Measurements from ENCODE around the gene CDCA7. TPM values are rescaled to one million over a fixed set of nuclear protein-coding genes. Genes with fewer than 3 reads are reported as not detected.
"Not testable (repeated sequence)": the region's sequence is repeated elsewhere in the genome, so short reads cannot be mapped to it uniquely, and the experiment has no call there.

Gene CDCA7
- polyA plus RNA-seq, 1 donor from 2014 or later, result 4.3 TPM

DNA sequence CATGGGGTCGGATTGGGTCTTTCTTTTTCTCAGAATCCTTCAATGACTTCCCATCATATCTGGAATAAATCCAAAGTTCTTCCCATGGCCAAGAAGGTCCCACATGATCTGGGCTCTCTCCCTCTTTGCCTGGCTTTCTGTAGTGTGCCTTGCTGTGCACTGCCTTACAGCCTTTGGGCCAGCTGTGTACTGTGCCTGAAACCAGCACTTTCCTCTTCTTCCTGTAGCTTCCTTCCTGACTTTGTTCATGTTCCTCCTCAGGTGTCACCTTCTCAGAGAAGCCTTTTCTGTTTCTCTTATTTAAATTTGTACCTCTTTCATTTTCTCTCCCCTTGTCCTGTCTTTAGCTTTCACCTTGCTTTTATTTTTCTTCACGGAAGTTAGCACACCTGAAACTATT is 4.3 kb upstream of the CDCA7 start:
- H3K27ac Mint-ChIP-seq, result no peak overlapping the region
- peaks cover 3 to 7% (median 5%) of the 10 kb centered on the region in 3 donors for H3K9me3 Mint-ChIP-seq
- H3K4me3 Mint-ChIP-seq, result no peak overlapping the region
- peaks cover 7 to 8% (median 7%) of the 10 kb centered on the region in 3 donors for H3K4me1 Mint-ChIP-seq
- peaks cover 21% of the 10 kb centered on the region for H3K27me3 Mint-ChIP-seq
- peaks cover 4% of the 10 kb centered on the region for H3K36me3 Mint-ChIP-seq

DNA sequence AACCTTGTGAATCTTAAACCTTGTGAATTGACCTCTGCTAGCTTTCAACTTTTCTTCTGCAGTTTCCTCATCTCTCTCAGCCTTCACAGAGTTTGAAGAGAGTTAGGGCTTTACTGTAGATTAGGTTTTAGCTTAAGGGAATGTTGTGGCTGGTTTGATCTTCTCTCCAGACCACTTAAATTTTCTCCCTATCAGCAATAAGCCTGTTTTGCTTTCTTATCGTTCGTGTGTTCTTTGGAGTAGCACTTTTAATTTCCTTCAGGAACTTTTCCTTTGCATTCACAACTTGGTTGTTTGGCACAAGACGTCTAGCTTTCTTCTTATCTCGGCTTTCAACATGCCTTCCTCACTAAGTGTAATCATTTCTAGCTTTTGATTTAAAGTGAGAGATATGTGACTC is 2.8 kb upstream of the CDCA7 start:
- Mint-ChIP-seq H3K4me3 (peak overlapping the region in 1 of 4 donors; percentile 0), H3K9me3 (peaks cover 2 to 3% (median 3%) of the 10 kb centered on the region in 3 donors), H3K27ac (no peak overlapping the region), H3K4me1 (peaks cover 7 to 21% (median 11%) of the 10 kb centered on the region in 3 donors), H3K27me3 (peaks cover 30% of the 10 kb centered on the region), H3K36me3 (peaks cover 4% of the 10 kb centered on the region)

DNA sequence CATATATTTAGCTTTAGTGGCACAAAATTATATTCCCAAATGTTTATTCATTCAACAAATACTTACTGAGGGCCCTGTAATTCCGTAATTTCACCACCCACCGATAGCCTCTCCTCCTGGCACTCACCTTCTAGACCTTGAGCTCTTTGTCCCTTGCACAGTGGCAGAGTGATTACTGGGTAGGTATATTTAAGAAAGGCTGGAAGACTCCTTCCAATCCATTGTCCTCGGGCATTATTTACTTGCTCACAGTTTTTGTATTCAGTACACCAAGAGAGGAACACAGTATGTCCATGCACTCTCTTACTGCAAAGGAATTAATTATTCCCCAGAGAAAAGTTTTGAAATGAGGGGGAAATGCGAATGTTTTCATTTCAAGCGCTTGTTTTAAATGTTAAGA is 1.1 kb upstream of the CDCA7 start:
- Mint-ChIP-seq H3K4me3 (peak overlapping the region in 3 of 4 donors; percentile 65 to 96 (median 81)), H3K27me3 (peaks cover 30% of the 10 kb centered on the region)

DNA sequence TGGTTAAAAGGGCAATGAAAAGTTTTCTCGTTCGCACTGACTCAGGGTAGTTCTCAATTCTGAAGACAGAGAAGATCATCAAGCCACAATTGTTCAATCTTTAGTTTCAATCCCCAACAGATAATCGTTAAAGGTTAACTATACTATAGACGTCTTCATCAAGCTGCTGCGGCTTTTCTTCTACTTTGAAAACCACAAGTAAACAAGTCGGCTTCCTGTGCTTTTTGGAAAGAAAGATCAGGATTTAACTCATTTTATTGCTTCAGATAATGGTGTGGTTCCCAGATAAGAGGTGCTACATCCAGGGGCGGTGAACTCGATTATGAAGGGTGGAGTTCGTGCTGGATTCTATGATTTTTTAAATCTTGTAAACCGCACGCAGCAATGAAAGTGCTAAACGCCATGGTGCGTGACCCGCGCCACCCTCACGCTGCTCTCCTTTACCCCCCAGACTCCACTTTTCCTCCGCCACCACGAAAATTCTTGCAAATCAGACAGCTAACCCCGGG is 545 bp upstream of the CDCA7 start:
- Mint-ChIP-seq H3K4me3 (peak overlapping the region; percentile 81 to 96 (median 87)), H3K4me1 (peaks cover 6 to 27% (median 15%) of the 10 kb centered on the region in 3 donors), H3K27ac (peak overlapping the region; percentile 36 to 69 (median 38)), H3K36me3 (peaks cover 2% of the 10 kb centered on the region), H3K27me3 (peaks cover 31% of the 10 kb centered on the region), H3K9me3 (peaks cover 0 to 3% (median 0%) of the 10 kb centered on the region in 3 donors)

More for the DNA sequence above, 1.1 kb upstream of the CDCA7 start:
- peaks cover 7 to 23% (median 11%) of the 10 kb centered on the region in 3 donors for H3K4me1 Mint-ChIP-seq
- peak overlapping the region in 1 of 3 donors; percentile 36 for H3K27ac Mint-ChIP-seq
- peaks cover 2% of the 10 kb centered on the region for H3K36me3 Mint-ChIP-seq
- H3K9me3 Mint-ChIP-seq, result peaks cover 0 to 3% (median 0%) of the 10 kb centered on the region in 3 donors

DNA sequence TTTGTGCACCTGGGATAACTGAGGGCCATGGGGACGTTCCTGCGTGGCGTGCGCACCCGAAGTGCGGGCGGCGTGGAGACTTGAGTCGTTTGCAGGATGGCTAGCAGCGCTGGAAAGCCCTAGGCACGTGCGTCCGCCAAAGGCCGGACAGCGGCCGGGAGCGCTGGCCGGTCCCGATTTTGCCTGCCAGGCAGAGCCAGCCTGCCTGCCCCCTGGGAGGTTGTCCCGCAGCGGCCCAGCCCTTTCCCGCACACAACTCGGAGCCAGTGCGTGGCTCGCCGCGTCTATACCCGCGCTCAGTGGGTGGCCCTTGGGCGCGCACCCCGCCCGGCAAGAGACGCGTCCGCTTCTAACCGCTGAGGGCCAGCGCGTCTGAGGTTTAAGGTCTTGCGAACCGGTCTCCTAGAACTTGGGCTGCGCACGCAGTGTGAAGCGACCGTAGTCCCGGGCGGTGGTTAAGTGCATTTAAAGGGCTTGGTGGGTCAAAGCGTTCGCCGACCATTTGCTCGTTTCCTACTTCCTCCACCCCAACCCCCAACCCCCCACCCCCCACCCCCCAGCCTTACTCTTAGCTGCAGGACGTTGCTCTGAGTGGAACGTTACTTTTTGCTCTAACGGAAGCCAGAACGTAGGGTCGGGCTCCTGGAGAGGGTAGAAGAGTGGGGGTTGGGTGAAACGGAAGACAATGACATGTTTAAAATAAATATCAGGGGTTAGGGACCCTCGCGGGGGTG is 627 bp downstream of the CDCA7 start:
- Mint-ChIP-seq H3K36me3 (peaks cover 2% of the 10 kb centered on the region), H3K27me3 (peaks cover 33% of the 10 kb centered on the region), H3K4me3 (peak overlapping the region; percentile 75 to 95 (median 90)), H3K4me1 (peaks cover 9 to 31% (median 15%) of the 10 kb centered on the region in 3 donors), H3K9me3 (peaks cover 0 to 2% (median 0%) of the 10 kb centered on the region in 3 donors), H3K27ac (peak overlapping the region in 1 of 3 donors; percentile 90)

DNA sequence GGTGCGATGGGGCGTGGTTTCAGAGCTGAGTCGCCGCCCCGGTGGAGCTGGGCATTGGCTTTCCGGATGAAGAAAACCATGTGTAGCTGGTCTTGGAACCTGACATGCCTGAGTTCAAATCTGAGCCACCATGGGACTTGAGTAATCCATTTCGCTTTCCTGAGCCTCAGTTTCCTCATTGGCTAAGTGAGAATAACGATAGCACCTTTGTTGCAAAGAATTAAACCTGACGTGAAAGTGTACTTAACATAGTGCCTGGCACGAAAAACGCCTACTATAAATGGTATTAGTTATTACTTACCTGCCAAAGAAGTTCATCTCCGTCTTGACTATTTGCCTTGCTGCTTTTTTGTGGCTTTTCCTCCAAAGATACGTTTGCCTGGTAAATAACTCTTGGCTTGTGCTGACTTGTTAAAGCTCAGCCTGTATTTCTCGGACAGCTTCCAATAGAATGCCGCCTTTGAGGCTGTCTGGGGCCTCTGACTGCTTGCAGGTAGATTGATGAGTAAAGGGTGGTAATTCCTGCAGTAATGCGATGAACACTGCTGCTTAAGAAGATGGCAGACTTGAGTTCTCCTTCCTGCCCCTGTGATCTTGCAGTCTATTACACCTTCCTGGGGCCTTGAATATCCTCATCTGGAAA is 1.3 kb downstream of the CDCA7 start:
- Mint-ChIP-seq H3K4me3 (peak overlapping the region; percentile 75 to 95 (median 90)), H3K36me3 (peaks cover 2% of the 10 kb centered on the region), H3K9me3 (peaks cover 0 to 2% (median 0%) of the 10 kb centered on the region in 3 donors), H3K4me1 (peaks cover 11 to 30% (median 18%) of the 10 kb centered on the region in 3 donors), H3K27ac (peak overlapping the region; percentile 2 to 90 (median 81)), H3K27me3 (peaks cover 33% of the 10 kb centered on the region)

DNA sequence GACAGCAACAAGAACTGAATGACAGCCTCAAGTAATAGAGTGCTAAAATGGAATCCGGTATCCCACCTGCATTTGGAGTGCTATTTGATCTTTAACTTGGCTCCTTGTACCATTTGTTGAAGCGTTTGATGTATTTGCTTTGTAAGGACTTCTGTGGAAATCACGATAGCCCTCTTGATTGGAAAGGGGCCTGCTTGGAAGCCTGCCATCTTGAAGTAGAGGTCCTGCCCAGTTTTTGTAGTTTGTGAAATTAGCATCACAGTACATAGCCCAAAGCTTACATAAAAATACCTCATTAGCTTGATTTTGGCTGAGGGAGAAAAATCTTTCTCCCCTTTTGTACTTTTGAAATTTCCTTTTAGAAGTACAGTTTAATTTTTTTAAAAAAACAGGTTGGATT is 2.7 kb downstream of the CDCA7 start:
- Mint-ChIP-seq H3K27ac (no peak overlapping the region), H3K4me3 (peak overlapping the region in 3 of 4 donors; percentile 33 to 75 (median 74)), H3K4me1 (peaks cover 11 to 30% (median 18%) of the 10 kb centered on the region in 3 donors), H3K9me3 (peaks cover 0 to 2% (median 0%) of the 10 kb centered on the region in 3 donors), H3K27me3 (peaks cover 28% of the 10 kb centered on the region), H3K36me3 (peaks cover 2% of the 10 kb centered on the region)

DNA sequence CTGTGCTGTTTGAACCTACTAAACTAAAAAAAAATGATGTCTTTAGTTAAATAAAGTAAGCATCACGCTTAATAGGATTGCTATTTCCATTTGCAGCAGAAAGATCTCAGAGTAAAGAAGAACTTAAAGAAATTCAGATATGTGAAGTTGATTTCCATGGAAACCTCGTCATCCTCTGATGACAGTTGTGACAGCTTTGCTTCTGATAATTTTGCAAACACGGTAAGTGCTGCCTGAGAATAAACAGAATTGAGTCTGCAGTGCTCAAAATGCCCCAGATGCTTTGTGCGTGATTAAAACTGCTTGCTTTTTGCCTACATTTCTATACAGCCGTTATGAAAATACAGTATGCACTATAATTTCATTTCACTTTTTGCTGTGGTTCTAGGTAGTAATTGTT is 3.9 kb downstream of the CDCA7 start:
- H3K9me3 Mint-ChIP-seq, result peaks cover 0 to under 1% (median 0%) of the 10 kb centered on the region in 3 donors
- H3K27me3 Mint-ChIP-seq, result peaks cover 21% of the 10 kb centered on the region
- H3K27ac Mint-ChIP-seq, result peak overlapping the region in 1 of 3 donors; percentile 23
- H3K4me1 Mint-ChIP-seq, result peaks cover 11 to 30% (median 18%) of the 10 kb centered on the region in 3 donors
- H3K36me3 Mint-ChIP-seq, result peaks cover under 1% of the 10 kb centered on the region
- peak overlapping the region; percentile 4 to 64 (median 50) for H3K4me3 Mint-ChIP-seq

DNA sequence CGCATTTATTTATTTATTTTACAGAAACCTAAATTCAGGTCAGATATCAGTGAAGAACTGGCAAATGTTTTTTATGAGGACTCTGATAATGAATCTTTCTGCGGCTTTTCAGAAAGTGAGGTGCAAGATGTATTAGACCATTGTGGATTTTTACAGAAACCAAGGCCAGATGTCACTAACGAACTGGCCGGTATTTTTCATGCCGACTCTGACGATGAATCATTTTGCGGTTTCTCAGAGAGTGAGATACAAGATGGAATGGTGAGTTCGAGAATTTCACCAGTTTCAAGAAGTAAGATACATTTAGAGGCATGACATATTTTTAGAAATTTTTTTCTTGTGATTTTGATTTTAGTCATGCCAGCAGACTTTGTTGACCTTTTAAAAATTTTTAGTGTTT is 4.6 kb downstream of the CDCA7 start:
- Mint-ChIP-seq H3K4me1 (peaks cover 7 to 26% (median 13%) of the 10 kb centered on the region in 3 donors), H3K27me3 (peaks cover 16% of the 10 kb centered on the region), H3K4me3 (peak overlapping the region; percentile 11 to 64 (median 52)), H3K36me3 (no peaks in the 10 kb centered on the region), H3K9me3 (no peaks in the 10 kb centered on the region), H3K27ac (peak overlapping the region in 1 of 3 donors; percentile 23)

DNA sequence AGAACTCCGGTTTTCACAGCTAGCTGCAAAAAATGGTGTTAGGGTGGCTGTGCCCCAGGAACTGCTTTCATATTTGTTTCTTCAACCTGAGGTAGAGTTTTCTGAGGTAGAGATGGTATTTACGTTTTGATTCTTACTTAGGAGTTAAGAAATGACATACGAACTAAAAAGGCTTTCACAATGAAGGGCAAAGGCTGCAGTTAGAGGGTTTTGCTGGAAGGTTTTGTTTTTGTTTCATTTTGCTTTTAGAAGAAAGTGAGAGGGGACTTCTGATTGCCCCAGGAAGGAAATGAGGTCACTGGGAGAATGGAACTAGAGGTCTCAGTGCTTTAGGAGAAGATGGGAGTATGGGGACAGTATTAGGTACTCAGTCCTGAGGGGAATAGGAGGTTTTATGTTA is 15.5 kb downstream of the CDCA7 start:
- Mint-ChIP-seq H3K4me3 (peak overlapping the region in 1 of 4 donors; percentile 80), H3K27me3 (no peaks in the 10 kb centered on the region), H3K9me3 (no peaks in the 10 kb centered on the region), H3K27ac (peak overlapping the region in 1 of 3 donors; percentile 17), H3K36me3 (no peaks in the 10 kb centered on the region), H3K4me1 (peaks cover 0 to 7% (median 6%) of the 10 kb centered on the region in 3 donors)

DNA sequence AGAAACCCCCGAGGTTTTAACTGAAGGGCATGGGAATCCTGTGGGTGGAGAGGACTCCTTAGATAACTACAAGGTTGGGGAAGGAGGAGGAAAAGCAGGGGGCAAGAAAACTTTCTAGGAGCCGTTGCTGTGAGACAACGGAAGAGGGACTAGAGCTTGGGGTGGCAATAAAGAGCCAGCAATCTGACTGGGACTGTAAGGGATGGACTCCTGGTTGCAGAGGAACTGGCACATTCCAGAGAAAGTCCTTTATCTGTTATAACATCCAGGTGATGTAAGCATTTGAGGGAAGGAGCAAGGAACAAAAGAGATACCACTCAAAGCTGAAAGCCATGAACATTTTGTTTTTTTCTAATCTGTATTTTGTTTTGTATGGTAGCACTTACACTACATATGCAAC is 16.4 kb downstream of the CDCA7 start:
- no peaks in the 10 kb centered on the region for H3K27me3 Mint-ChIP-seq
- no peak overlapping the region for H3K4me3 Mint-ChIP-seq

DNA sequence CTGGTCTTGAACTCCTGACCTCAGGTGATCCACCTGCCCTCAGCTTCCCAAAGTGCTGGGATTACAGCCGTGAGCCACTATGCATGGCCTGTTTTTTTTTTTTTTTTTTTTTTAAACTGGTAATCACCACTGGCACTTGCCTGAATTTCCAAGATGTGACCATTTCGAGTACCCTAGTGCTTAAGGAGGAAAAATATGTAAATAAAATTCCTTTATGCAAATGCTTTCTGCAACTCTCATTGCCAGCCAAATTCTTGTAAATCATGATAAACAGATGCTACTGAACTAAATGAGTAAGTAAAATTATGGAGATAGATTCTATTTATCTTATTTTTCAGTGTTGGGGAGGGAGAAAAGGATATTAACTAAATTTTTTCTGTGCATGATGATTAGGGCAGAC is 18.6 kb downstream of the CDCA7 start:
- H3K9me3 Mint-ChIP-seq, result no peaks in the 10 kb centered on the region
- no peak overlapping the region for H3K27ac Mint-ChIP-seq
- no peaks in the 10 kb centered on the region for H3K27me3 Mint-ChIP-seq
- peaks cover 0 to 6% (median 6%) of the 10 kb centered on the region in 3 donors for H3K4me1 Mint-ChIP-seq
- H3K4me3 Mint-ChIP-seq, result no peak overlapping the region
- H3K36me3 Mint-ChIP-seq, result no peaks in the 10 kb centered on the region

More for the DNA sequence above, 16.4 kb downstream of the CDCA7 start:
- Mint-ChIP-seq H3K9me3 (no peaks in the 10 kb centered on the region), H3K36me3 (no peaks in the 10 kb centered on the region), H3K27ac (no peak overlapping the region), H3K4me1 (peaks cover 0 to 6% (median 6%) of the 10 kb centered on the region in 3 donors)

DNA sequence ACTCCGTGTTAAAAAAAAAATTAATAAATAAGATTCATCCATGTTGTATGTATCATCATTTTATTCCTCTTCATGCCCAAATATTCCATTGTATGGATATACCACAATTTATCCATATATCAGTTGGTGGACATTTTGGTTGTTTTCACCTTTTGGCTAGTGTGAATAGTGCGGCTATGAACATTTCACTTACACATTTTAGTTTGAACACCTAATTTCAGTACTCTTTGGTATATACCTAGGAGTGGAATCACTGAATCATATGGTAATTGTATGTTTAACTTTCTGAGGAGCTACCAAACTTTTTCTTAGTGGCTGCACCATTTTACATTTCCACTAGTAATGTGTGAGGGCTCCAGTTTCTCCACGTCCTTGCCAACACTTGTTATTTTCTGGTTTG is 20.0 kb downstream of the CDCA7 start:
- H3K4me3 Mint-ChIP-seq, result no peak overlapping the region
- H3K9me3 Mint-ChIP-seq, result no peaks in the 10 kb centered on the region
- H3K27ac Mint-ChIP-seq, result no peak overlapping the region
- H3K36me3 Mint-ChIP-seq, result no peaks in the 10 kb centered on the region
- peaks cover 0 to 6% (median 6%) of the 10 kb centered on the region in 3 donors for H3K4me1 Mint-ChIP-seq
- no peaks in the 10 kb centered on the region for H3K27me3 Mint-ChIP-seq

DNA sequence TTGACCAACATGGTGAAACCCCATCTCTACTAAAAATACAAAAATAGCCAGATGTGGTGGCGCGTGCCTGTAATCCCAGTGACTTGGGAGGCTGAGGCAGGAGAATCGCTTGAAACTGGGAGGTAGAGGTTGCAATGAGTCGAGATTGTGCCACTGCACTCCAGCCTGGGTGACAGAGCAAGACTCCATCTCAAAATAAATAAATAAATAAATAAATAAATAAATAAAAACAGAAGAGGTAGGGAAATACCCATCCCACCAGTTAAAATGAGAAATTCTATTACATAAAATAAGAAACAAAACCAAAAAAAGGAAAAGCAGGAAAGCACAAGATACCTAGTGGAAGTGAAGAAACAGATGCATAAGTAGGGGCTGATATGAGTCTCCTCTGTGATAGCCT is 30.9 kb downstream of the CDCA7 start:
- H3K27me3 Mint-ChIP-seq, H3K36me3 Mint-ChIP-seq, H3K4me1 Mint-ChIP-seq, H3K9me3 Mint-ChIP-seq, H3K4me3 Mint-ChIP-seq, H3K27ac Mint-ChIP-seq: not testable (repeated sequence)
